ENCODE measurements around the gene CRMP1.

The CRMP1 gene

DNA sequence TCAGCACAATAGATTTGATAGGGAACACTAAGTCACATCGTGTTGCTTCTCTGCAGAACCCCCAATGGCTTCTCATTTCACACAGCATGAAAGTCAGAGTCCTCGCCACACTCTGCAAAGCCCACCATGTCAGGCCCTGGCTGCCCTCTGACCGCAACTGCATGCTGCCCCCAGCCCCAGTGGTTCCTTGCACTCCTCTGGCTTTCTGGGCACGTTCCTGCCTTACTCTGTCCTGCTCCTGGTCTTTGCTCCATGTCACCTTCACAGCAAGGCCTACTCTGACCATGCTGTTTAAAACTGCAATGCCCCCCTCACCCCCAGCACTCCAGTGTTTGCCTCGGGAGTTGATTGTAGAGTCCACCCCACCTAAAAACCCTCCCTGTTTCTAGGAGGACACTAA lies 103.7 kb downstream of the CRMP1 start:
- DNase-seq, result no peak

DNA sequence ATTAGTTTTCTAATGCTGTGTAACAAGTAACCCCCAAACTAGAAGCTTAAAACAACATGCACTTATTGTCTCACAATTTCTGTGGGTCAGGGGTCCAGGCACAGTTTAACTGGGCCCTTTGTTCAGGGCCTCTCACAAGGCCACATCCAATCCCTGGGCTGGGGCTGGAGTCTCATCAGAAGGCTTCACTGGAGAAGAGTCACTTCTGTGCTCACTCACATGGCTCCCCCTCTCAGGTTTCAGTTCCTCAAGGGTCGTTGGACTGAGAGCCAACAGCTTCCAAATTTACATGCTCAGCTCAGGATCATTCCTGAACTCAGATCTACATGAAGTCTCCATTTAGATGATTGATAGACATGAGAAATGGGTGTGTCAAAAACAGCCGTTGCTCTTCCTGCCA lies 104.7 kb downstream of the CRMP1 start:
- no peak for DNase-seq

DNA sequence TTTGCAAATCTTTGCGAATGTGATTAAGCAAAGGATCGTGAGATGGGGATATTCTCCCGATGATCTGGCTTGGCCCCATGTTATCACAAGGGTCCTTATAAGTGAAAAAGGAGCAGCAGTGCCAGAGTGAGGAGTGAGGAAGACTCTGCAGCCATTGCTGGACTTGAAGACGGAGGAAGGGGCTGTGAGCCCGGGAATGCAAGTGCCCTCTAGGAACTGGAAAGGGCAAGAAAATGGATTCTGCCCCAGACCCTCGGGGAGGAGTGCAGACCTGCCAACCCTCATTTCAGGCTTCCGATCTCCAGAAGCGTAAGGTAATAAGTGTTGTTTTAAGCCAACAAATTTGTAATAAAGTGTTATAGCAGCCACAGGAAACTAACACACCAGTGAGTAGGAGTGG lies 105.6 kb downstream of the CRMP1 start:
- no peak for DNase-seq

DNA sequence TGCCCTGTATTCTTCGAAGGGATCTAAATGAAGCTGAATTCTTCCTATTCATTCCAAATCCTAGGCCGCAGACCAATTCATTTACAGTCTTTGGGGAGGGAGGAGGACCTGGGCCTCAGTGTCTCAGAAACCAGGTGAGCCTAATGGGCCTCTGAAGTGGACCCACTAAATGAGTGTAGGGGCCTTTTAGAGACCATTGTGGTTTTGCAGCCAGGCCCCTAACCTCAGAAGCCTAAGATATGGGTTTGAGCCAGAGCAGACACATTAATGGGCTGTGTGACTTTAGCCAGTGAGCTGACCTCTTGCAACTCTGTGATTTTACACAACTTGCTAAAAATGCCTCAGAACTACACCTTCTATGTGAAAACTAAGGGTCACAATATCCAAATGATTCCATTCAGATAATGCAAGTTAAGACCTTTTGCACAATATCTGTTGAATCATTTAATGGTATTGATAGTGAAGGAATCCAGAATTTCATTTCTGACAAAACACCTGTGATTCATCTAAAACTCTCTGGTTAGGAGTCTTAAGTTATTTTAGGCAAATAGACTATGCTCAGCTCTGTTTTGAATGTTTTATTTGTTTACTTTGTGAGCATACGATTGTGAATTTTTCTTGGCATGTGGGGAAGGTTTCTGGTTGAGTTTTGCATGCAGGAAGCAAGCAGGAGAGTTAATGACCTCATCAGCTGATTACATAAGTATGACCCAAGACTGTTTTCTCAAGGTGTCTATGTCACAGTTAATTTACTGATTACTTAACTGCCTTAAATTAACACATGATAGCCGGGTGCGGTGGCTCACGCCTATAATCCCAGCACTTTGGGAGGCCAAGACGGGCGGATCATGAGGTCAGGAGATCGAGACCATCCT lies 106.8 kb downstream of the CRMP1 start:
- DNase-seq, result no peak

DNA sequence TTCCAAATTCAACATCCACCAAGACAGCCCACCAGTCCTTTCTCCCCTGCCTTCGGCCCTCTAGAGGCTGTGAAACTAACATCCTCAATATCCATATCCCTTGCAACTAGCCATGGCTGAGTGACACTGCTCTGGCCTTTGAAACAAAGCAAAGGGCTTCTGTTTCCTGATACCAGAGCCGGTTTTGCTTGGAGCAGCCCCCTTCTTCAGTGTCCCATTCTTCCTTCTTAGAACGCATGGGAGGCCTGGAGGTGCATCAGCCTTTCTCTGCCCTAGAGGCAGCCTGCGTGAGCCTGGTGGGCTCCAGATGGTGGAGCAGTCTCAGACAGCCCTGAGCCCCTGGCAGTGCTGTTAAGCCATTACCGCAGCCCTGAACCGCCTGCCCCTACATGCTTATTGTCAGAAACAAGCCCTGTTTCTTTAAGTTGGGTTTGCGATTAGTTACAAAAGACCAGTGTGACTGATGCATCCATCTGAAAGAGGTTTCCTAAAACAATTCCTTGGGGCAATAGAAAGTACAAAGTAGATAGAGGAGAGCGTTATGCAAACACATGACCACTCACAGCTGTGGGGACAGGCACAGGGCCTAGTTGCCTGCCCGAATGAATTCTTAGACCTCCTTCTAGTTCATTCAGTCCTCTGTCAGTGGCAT lies 107.8 kb downstream of the CRMP1 start:
- DNase-seq, result no peak

DNA sequence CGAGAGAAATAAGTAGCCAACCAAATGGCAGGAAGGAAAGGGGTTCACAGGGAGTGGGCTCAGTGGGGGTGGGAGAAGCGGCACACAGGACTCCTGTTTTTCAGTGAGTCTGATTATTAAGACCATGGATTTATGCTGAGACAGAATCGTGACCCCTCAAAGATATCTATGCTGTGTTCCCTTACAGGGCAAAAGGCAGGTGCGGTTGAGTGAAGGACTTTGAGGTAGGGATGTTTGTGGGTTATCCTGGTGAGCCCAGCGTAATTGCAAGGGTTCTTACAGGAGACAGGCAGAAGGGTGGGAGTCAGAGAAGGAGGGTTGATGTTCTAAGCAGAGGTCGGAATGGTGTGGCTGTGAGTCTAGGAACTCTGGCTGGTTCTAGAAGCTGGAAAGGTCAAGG lies 108.9 kb downstream of the CRMP1 start:
- DNase-seq, result no peak

DNA sequence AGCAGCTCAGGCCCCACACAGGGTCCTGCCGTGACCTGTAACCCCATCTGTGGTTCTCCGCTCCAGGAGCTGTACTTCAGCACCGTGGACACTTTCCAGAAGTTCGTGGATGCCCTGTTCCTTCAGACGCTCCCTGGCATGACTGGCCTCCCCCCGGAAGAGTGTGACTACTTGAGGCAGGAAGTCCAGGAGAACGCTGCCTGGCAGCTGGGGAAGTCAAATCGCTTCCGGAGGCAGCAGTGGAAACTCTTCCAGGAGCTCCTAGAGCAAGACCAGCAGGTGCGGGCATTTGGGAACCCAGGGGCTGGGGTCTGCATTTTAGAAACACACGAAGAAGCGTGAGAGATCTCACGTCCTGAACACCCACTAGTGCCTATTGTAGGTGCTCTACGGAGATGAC lies 109.4 kb downstream of the CRMP1 start:
- no peak for DNase-seq

DNA sequence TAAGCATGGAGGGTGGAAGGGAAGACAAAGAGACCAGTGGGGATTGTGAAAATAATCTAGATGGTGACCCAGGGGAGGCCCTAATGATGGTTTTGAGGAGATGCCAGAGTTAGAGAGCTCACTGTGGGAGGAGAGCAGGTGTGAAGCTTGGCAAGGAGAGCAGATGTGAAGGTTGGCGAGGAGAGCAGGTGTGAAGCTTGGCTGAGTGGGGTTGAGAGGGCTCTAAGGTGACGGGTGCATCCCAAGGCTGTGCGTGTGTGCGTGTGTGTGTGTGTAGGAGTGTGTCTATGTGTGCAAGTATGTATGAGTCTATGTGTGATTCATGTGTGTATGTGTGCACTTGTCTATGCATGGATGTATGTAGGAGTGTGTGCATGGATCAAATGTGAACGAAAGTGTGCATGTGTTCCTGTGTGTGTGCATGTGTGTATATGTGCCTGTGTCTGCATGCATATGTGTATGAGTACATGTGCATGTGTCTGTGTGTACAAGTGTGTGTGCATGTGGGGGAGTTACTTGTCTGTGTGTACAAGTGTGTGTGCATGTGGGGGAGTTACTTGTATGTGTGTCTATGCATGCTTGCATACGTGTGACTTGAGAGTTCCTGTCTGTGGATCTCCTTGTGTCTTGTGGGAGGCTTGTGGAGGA lies 109.9 kb downstream of the CRMP1 start:
- no peak for DNase-seq

DNA sequence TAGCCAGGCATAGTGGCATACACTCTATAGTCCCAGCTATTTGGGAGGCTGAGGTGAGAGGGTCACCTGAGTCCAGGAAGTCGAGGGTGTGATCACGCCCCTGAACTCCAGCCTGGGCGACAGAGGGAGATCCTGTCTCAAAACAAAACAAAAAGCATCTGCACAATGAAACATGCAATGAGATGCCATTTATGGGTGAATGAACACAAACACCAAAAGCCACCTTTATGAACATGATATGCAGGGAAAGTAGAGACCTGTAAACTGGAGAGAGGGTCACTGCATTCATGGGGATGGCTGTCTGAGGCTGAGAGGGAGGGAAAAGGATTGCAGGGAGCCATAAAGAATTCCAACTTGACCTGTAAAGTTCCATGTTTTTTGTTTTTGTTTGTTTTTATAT lies 111.2 kb downstream of the CRMP1 start:
- DNase-seq, result no peak

DNA sequence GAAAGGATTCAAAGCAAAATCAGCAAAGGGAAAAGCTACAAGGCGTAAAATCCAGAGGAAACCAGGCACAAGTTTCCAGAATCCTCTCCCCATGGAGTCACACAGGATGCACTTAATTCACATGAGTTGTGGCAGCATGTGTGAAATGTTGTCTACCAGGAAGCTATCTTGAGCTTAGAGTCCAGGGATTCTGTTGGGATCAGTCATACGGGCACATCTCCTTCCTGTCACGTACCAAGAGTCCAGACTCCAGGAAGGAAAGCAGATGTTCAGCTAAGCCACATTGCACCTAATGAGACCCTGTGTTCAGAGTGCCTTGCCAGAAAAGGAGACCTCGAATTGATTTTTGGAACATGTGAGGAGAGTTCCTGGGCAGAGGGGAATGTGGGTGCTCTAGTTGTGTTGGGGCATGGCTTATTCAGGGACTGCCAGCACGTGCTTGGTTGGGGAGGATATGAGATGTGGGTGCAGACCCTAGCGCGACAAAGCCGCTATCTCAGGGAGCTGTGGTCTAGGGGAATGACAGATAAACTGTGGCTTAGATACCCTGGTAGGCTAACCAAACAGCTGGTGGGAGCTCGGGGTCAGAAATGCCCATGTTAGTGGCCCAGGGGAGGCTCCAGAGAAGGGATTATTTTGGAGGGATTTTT lies 111.9 kb downstream of the CRMP1 start:
- no peak for DNase-seq

DNA sequence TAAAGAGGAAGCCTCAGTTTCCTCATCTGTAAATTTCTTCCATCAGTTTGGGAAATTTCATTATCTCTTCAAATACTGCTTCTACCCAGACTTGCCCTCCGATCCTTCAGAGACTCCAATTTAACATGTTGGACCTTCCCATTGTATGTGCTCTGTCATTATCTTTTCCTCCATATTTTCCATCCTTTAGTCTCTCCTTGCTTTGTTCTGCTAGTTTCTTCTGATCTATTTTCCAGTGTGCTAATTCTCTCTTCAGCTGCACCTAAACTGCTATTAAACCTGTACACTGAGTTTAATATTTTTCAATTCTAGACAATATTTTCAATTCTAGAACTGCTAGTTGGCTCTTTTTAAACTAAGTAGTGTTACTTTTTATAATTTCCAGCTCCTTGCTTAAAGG lies 116.4 kb downstream of the CRMP1 start:
- DNase-seq, result no peak

DNA sequence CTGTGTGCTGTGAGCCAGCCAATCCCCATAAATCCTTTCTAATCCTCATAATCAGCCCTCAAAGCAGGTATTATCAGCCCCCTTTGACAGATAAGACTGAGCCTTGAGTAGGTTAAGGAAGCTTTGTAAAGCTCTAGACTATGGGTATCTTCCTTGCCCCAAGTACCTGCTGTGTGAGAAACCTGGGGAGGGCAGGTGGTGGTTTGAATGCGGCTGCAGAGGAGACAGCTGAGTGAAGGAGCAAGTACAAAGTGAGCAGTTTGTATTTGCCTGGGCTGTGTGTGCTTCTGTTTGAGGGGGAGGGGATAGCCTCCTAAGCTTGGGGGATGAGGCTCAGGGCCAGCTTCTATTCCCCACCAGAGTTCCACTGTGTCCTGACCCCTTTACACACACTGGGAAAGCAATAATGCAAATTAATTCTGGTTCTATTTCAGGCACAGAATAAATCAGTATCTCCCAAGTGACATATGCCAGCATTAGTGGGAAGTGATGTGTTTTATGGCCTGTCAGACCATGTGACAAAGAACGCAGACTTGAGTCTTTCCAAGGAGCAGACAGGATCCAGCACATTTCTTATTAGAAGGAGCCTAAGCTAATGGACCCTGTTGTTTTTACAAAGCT lies 118.4 kb downstream of the CRMP1 start:
- DNase-seq, result no peak

DNA sequence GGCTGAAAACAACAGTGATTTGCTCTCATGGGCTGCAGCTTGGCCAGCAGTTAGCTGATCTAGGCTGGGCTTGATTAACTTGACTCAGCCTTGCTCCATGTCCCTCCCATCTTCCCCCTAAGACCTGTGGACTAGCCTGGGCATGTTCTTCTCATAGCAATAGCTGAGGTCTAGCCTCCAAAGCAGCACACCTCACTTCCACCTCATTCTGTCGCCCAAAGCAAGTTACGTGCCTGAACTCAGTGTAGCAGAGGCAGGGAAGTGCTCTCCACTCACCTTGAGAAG lies 119.7 kb downstream of the CRMP1 start:
- DNase-seq, result no peak

DNA sequence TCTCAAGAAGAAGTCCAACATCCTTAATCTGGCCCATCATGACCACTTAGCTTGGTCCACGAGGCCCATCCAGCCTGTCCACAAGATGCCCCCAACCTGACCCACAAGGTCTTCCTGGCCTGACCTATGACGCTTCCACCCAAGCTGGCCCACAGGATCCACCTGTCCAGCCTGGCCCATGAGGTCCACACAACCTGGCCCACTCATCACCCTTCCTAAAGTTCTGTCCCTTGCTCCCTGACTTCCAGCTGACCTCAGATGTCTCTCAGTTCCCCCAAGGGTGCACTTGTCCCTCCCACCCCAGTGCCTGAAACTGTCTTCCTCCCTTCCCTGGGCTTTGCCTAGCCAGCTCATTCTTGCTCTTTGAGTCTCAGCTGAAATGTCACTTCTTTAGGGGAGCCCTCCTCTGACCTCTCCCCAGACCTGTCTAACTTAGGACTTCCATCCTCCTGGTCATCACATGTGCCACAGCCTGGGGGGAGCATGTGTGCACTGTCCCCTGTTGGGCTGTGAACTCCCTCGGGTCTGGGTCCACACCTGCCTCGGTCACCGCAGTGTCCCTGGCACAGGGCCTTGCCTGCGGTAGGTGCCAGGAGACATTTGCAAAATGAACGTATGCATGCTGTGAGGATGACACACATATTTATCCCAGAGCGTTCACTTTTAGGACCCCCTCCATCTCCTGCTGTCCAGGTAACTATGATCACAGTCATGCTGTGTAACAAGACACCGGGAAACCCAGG lies 120.2 kb downstream of the CRMP1 start:
- no peak for DNase-seq
